ENCODE data around the gene TSPO.

DNA sequence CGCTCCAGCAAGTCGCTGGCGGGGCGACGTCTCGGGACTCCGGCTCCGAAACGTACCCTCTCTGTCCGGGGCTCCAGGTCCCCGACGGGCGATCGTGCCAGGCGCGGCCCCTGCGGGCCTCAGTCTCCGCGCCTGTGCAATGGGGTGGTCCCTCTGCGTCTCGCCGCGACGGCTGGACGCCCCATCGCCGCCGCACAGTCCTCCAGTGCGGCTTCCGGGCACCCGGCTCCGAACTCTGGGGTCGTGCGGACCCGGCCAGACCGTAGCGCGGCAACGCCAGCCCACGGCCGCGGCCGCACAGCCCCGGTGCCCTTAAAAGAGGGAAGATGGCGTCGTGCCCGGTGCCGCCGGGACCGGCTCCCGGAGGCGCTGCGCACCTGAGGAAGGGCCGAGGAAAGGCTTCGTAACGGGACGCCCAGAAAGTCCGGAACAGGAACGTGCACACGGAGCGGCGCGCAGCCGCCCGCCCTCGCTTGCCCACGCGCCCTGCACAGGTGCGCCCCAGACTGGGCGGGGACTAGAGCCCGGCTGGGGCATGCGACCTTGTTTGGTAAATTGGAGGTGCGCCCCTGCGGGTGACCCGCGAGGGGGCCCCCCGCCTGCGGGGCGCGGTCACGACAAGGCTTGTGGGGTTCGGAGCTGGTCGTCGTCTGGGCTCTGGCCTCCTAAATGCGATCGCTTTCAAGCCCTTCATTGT is 40.3 kb upstream of the TSPO start:
- TF ChIP-seq, protein P1, sequence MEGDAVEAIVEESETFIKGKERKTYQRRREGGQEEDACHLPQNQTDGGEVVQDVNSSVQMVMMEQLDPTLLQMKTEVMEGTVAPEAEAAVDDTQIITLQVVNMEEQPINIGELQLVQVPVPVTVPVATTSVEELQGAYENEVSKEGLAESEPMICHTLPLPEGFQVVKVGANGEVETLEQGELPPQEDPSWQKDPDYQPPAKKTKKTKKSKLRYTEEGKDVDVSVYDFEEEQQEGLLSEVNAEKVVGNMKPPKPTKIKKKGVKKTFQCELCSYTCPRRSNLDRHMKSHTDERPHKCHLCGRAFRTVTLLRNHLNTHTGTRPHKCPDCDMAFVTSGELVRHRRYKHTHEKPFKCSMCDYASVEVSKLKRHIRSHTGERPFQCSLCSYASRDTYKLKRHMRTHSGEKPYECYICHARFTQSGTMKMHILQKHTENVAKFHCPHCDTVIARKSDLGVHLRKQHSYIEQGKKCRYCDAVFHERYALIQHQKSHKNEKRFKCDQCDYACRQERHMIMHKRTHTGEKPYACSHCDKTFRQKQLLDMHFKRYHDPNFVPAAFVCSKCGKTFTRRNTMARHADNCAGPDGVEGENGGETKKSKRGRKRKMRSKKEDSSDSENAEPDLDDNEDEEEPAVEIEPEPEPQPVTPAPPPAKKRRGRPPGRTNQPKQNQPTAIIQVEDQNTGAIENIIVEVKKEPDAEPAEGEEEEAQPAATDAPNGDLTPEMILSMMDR (IDR thresholded peaks at IDR 0.05) = peak in 1 of 12 donors; percentile 1
- TF ChIP-seq POLR2A (IDR thresholded peaks at IDR 0.05) = no peak

All from heart left ventricle (tissue), 13 donors.